Panc1 (cell line): ENCODE results near the gene FIBCD1.
A peak's percentile ranks its signal among the peaks of the same experiment; 100 is the strongest.

Experiments used
- POLR2AphosphoS5 ChIP-seq: IDR thresholded peaks from 2 replicates; pipeline ENCODE4 v1.6.1; 2012; ENCODE audit warnings: mild to moderate bottlenecking, low read depth, low read length, moderate library complexity
- TCF7L2 ChIP-seq: IDR thresholded peaks from 2 replicates; pipeline ENCODE4 v1.6.1; 2011; ENCODE audit warnings: mild to moderate bottlenecking, low read depth, low read length, inconsistent platforms
- TF ChIP-seq, protein P1 (sequence below), 2 experiments: IDR thresholded peaks; 2 replicates each; pipeline ENCODE4 v1.6.1; 2011 to 2012; ENCODE audit warnings: low read depth in 2 of 2, control low read depth in 1 of 2, low read length in 1 of 2, mild to moderate bottlenecking in 1 of 2, moderate library complexity in 1 of 2; ENCODE audit not compliant: insufficient read depth in 1 of 2
- TF ChIP-seq, protein P2 (sequence below): fragments of 450-650 bp; IDR thresholded peaks from 2 replicates; pipeline ENCODE4 v1.5.1; 2017; ENCODE audit warnings: mild to moderate bottlenecking

DNA sequence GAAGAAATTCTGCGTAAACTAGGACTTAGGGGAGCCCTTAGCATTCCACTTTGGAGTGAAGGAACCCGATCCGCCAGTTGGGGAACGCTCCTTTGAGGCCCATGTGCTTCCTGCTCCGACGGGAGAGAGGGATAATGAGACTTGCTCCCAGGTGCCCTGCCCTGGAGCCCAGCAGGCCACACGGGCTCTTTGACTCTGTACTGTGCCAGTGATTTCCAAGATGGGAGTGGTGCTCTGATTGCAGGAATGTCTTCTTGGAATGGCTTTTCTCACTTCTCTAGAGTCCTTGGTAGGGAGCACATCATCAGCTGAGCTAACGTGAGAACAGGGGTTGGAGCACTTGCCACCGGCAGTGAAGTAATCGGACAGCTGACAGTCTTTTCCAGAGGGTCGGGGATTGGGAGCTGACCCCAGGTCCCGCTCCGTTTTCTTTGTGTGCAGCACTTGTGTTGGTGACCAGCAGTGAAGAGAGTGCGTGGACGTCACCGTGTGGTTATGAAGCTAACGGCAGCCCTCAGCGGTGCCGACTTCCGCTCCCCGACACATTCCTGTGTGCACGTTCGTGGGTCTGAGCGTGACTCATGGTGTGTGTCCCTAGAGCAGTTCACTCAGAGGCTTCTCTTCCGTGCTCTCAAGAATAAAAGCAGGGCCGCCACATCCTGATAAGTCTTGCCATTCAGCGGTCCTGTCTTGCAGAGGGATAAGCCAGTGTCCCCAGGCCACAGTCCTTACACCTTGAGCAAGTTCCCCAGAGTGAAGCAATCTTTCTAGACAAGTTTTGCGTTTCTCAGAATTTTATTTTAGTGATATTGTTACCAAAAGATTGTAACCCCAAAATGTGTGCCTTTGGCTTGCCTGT lies 78.4 kb downstream of the FIBCD1 start:
- TF ChIP-seq, protein P1, sequence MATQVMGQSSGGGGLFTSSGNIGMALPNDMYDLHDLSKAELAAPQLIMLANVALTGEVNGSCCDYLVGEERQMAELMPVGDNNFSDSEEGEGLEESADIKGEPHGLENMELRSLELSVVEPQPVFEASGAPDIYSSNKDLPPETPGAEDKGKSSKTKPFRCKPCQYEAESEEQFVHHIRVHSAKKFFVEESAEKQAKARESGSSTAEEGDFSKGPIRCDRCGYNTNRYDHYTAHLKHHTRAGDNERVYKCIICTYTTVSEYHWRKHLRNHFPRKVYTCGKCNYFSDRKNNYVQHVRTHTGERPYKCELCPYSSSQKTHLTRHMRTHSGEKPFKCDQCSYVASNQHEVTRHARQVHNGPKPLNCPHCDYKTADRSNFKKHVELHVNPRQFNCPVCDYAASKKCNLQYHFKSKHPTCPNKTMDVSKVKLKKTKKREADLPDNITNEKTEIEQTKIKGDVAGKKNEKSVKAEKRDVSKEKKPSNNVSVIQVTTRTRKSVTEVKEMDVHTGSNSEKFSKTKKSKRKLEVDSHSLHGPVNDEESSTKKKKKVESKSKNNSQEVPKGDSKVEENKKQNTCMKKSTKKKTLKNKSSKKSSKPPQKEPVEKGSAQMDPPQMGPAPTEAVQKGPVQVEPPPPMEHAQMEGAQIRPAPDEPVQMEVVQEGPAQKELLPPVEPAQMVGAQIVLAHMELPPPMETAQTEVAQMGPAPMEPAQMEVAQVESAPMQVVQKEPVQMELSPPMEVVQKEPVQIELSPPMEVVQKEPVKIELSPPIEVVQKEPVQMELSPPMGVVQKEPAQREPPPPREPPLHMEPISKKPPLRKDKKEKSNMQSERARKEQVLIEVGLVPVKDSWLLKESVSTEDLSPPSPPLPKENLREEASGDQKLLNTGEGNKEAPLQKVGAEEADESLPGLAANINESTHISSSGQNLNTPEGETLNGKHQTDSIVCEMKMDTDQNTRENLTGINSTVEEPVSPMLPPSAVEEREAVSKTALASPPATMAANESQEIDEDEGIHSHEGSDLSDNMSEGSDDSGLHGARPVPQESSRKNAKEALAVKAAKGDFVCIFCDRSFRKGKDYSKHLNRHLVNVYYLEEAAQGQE (IDR thresholded peaks at IDR 0.05; ENCODE audit: insufficient read depth in 1 of 2, low read depth in 2 of 2, low read length in 1 of 2), result no peak
- TF ChIP-seq, protein P2, sequence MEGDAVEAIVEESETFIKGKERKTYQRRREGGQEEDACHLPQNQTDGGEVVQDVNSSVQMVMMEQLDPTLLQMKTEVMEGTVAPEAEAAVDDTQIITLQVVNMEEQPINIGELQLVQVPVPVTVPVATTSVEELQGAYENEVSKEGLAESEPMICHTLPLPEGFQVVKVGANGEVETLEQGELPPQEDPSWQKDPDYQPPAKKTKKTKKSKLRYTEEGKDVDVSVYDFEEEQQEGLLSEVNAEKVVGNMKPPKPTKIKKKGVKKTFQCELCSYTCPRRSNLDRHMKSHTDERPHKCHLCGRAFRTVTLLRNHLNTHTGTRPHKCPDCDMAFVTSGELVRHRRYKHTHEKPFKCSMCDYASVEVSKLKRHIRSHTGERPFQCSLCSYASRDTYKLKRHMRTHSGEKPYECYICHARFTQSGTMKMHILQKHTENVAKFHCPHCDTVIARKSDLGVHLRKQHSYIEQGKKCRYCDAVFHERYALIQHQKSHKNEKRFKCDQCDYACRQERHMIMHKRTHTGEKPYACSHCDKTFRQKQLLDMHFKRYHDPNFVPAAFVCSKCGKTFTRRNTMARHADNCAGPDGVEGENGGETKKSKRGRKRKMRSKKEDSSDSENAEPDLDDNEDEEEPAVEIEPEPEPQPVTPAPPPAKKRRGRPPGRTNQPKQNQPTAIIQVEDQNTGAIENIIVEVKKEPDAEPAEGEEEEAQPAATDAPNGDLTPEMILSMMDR, result peak; percentile 38
- TF ChIP-seq POLR2AphosphoS5 (no peak), TCF7L2 (no peak)
